Measurements from ENCODE around the gene MMD. TPM values are rescaled to one million over a fixed set of nuclear protein-coding genes. Genes with fewer than 3 reads are reported as not detected.

Gene MMD
- total and polyA plus RNA-seq, 2 donors from 2014 or later = 6.4 to 9.9 TPM

DNA sequence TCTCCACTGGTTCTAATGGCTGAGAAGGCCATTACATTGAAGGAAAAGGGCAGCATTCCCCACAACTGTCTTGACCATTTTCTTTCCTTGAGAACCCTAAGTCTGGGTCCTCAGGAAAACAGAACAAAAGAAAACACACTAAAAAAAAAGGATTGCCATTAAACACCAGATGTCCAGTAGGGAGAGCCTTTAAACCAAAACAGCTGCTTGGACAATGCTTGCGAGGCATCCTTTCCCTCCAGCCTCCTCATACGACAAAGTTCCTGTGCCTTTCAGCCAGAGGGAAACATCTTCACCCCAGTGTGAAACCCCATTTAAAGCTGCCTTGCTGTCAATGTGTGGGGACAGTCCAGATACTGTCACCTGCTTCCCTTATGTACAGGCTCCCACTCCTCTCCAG is 74.3 kb downstream of the MMD start:
- H3K27me3 ChIP-seq (ENCODE audit: control insufficient read depth, insufficient read depth, low read length) = no peaks in the 10 kb centered on the region
- no peaks in the 10 kb centered on the region for H3K36me3 ChIP-seq (ENCODE audit: control insufficient read depth in 2 of 3, insufficient read depth in 3 of 3, low read length in 3 of 3)
- DNase-seq (peak in 1 of 5 donors; percentile 10), FAIRE-seq (no peak)
- peaks cover 0 to 4% (median 0%) of the 10 kb centered on the region in 3 donors for H3K9me3 ChIP-seq (ENCODE audit: control insufficient read depth in 2 of 3, insufficient read depth in 1 of 3, low read length in 3 of 3)
- no peak overlapping the region for H3K9ac ChIP-seq (ENCODE audit: low read length in 3 of 3)
- H3K27ac ChIP-seq (ENCODE audit: low read depth in 2 of 2, low read length in 2 of 2) = no peak overlapping the region
- peaks cover 0 to 6% (median 0%) of the 10 kb centered on the region in 3 donors for H3K4me1 ChIP-seq (ENCODE audit: control insufficient read depth in 2 of 3, insufficient read depth in 2 of 3, low read depth in 1 of 3, low read length in 3 of 3)
- no peak overlapping the region for H3K4me3 ChIP-seq (ENCODE audit: low read length in 3 of 3)
- TF ChIP-seq, protein P1, sequence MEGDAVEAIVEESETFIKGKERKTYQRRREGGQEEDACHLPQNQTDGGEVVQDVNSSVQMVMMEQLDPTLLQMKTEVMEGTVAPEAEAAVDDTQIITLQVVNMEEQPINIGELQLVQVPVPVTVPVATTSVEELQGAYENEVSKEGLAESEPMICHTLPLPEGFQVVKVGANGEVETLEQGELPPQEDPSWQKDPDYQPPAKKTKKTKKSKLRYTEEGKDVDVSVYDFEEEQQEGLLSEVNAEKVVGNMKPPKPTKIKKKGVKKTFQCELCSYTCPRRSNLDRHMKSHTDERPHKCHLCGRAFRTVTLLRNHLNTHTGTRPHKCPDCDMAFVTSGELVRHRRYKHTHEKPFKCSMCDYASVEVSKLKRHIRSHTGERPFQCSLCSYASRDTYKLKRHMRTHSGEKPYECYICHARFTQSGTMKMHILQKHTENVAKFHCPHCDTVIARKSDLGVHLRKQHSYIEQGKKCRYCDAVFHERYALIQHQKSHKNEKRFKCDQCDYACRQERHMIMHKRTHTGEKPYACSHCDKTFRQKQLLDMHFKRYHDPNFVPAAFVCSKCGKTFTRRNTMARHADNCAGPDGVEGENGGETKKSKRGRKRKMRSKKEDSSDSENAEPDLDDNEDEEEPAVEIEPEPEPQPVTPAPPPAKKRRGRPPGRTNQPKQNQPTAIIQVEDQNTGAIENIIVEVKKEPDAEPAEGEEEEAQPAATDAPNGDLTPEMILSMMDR (IDR thresholded peaks at IDR 0.05; ENCODE audit: borderline replicate concordance, extremely low read depth, insufficient read depth) = no peak
- intact Hi-C loops (cut with DNase I) = no loop called here

DNA sequence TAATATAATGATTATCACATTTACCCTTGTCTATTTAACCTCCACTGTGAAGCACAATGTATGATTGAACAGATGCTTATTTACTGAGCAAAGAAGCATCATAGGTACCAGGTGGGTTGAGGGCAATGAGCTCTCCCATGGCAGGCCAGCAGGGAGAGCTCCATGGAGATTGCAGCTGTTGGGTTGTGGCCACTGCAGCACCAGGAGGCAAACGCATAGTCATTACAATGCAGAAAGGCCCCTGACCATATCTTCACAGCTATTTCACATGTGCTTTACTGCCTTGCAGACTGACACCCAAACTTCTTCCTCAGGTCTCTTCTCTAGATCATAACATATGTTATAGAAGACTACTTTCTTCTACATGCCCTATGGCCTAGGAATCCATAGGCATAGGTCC is 75.0 kb downstream of the MMD start:
- intact Hi-C loops (cut with DNase I) = no loop called here
- FAIRE-seq = no peak
- TF ChIP-seq, protein P1 (IDR thresholded peaks at IDR 0.05; ENCODE audit: borderline replicate concordance, extremely low read depth, insufficient read depth) = no peak
- H3K27ac ChIP-seq (ENCODE audit: low read depth in 2 of 2, low read length in 2 of 2) = no peak overlapping the region
- no peak overlapping the region for H3K4me3 ChIP-seq (ENCODE audit: low read length in 3 of 3)
- H3K36me3 ChIP-seq (ENCODE audit: control insufficient read depth in 2 of 3, insufficient read depth in 3 of 3, low read length in 3 of 3) = no peaks in the 10 kb centered on the region
- peaks cover 0 to 4% (median 0%) of the 10 kb centered on the region in 3 donors for H3K9me3 ChIP-seq (ENCODE audit: control insufficient read depth in 2 of 3, insufficient read depth in 1 of 3, low read length in 3 of 3)
- H3K27me3 ChIP-seq (ENCODE audit: control insufficient read depth, insufficient read depth, low read length) = no peaks in the 10 kb centered on the region
- H3K4me1 ChIP-seq (ENCODE audit: control insufficient read depth in 2 of 3, insufficient read depth in 2 of 3, low read depth in 1 of 3, low read length in 3 of 3) = peaks cover 0 to 6% (median 0%) of the 10 kb centered on the region in 3 donors
- no peak for DNase-seq
- H3K9ac ChIP-seq (ENCODE audit: low read length in 3 of 3) = no peak overlapping the region

DNA sequence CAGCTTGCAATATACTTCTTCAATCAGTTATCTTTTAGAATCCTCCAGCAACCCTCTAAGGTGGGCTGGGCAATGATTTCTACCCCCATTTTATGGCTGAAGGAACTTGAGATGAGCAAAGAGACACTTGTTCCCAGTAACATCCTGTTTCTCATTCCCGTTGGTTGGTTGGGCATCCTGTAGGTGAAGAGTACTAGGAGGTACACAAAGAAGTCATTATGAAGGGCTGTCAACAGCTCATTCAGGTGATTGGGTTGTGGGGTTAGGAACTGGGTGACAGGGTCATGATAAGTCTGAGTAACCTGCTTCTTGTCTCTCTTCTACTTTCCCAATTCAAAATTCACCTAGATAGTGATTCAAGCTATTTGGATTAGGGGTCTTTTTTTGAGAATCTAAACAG is 76.5 kb downstream of the MMD start:
- no peak for FAIRE-seq
- Histone ChIP-seq H3K9ac (ENCODE audit: low read length in 3 of 3) (no peak overlapping the region), H3K9me3 (ENCODE audit: control insufficient read depth in 2 of 3, insufficient read depth in 1 of 3, low read length in 3 of 3) (peaks cover 0 to 4% (median 0%) of the 10 kb centered on the region in 3 donors), H3K27ac (ENCODE audit: low read depth in 2 of 2, low read length in 2 of 2) (no peak overlapping the region), H3K27me3 (ENCODE audit: control insufficient read depth, insufficient read depth, low read length) (no peaks in the 10 kb centered on the region), H3K36me3 (ENCODE audit: control insufficient read depth in 2 of 3, insufficient read depth in 3 of 3, low read length in 3 of 3) (no peaks in the 10 kb centered on the region), H3K4me3 (ENCODE audit: low read length in 3 of 3) (no peak overlapping the region), H3K4me1 (ENCODE audit: control insufficient read depth in 2 of 3, insufficient read depth in 2 of 3, low read depth in 1 of 3, low read length in 3 of 3) (peaks cover 0 to 6% (median 0%) of the 10 kb centered on the region in 3 donors)
- no peak for DNase-seq
- TF ChIP-seq, protein P1 (IDR thresholded peaks at IDR 0.05; ENCODE audit: borderline replicate concordance, extremely low read depth, insufficient read depth) = no peak
- intact Hi-C loops (cut with DNase I) = no loop called here

DNA sequence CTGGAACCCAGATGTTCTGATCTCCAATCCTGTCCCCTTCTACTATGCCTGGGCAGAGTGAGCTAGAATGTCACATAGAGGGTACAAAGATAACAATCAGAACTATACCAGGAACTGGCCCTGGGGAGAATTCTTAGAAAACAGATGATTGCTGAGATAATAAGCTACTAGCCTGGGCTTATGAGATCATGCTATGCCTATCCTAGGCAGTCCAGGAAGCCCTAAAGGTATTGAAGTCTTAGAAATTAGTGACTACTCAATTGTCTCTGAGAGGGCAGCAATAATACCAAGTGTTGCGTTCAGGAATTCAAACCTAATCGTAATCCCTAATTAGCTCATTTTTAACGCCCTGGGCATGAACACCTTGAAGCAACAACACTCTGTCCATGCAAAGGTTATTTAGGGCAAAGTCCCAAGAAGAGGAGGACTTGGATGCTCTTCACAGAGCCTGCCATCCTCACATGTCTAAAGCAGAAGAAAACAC is 77.1 kb downstream of the MMD start:
- Histone ChIP-seq H3K36me3 (ENCODE audit: control insufficient read depth in 2 of 3, insufficient read depth in 3 of 3, low read length in 3 of 3) (no peaks in the 10 kb centered on the region), H3K9me3 (ENCODE audit: control insufficient read depth in 2 of 3, insufficient read depth in 1 of 3, low read length in 3 of 3) (peaks cover 0 to 4% (median 0%) of the 10 kb centered on the region in 3 donors), H3K27me3 (ENCODE audit: control insufficient read depth, insufficient read depth, low read length) (no peaks in the 10 kb centered on the region), H3K9ac (ENCODE audit: low read length in 3 of 3) (no peak overlapping the region), H3K4me3 (ENCODE audit: low read length in 3 of 3) (no peak overlapping the region), H3K4me1 (ENCODE audit: control insufficient read depth in 2 of 3, insufficient read depth in 2 of 3, low read depth in 1 of 3, low read length in 3 of 3) (peaks cover 0 to 6% (median 0%) of the 10 kb centered on the region in 3 donors), H3K27ac (ENCODE audit: low read depth in 2 of 2, low read length in 2 of 2) (no peak overlapping the region)
- intact Hi-C loops (cut with DNase I) = no loop called here
- no peak for FAIRE-seq
- DNase-seq = no peak
- TF ChIP-seq, protein P1 (IDR thresholded peaks at IDR 0.05; ENCODE audit: borderline replicate concordance, extremely low read depth, insufficient read depth) = no peak

Measured in kidney (tissue), 14 donors.